OCI-LY7 (cell line): ENCODE data around the gene GSDME. TPM values are rescaled to one million over a fixed set of nuclear protein-coding genes. Genes with fewer than 3 reads are reported as not detected.

Experiments used
- Bru-seq: library from RNA; stranded (reverse); fragments of 400-500 nt; gene quantifications from one replicate; lab custom pipeline; 2021; lab: Mats Ljungman, UMichigan
- BruChase-seq, 2 experiments: library from RNA; stranded (reverse); fragments of 400-500 nt; gene quantifications; one replicate each; lab custom pipeline; 2021; lab: Mats Ljungman, UMichigan
- BruUV-seq: library from RNA; stranded (reverse); fragments of 400-500 nt; replicated peaks from 2 replicates; lab custom pipeline; 2021; lab: Mats Ljungman, UMichigan
- CTCF ChIA-PET: fragments of 300-600 bp; sonication (Branson Sonifier 250); formaldehyde crosslinking; loops from one replicate; lab custom pipeline; 2022; ENCODE audit warnings: antibody characterized with exemption; ENCODE audit not compliant: unreplicated experiment; lab: Charles Lee
- POLR2A ChIA-PET: fragments of 300-600 bp; sonication (Branson Sonifier 250); formaldehyde crosslinking; loops from one replicate; lab custom pipeline; 2022; ENCODE audit warnings: antibody characterized with exemption; lab: Charles Lee
- DNase-seq: peaks from one replicate; pipeline ENCODE4 v3.0.0-alpha.2; 2015; ENCODE audit warnings: low spot score
- H2AFZ ChIP-seq: fragments of 200-600 bp; sonication (generic), shearing (Covaris generic); 2 replicates; pipeline ENCODE4 v1.6.1; 2014; ENCODE audit warnings: mild to moderate bottlenecking, antibody characterized with exemption, low read length, moderate library complexity
- H3K27ac ChIP-seq: fragments of 200-600 bp; sonication (generic); 2 replicates; pipeline ENCODE4 v1.5.1; 2014; ENCODE audit warnings: mixed run types, low read depth, mild to moderate bottlenecking, moderate library complexity, low read length, inconsistent platforms; ENCODE audit not compliant: poor library complexity, severe bottlenecking
- H3K36me3 ChIP-seq: fragments of 200-600 bp; sonication (generic); 2 replicates; pipeline ENCODE4 v1.6.1; 2014; ENCODE audit warnings: mild to moderate bottlenecking, antibody characterized with exemption, low read length, moderate library complexity, mixed read lengths; ENCODE audit not compliant: insufficient read depth
- H3K4me1 ChIP-seq: fragments of 200-600 bp; sonication (generic); 2 replicates; pipeline ENCODE4 v1.5.1; 2014; ENCODE audit warnings: mild to moderate bottlenecking, low read length; ENCODE audit not compliant: insufficient read depth, poor library complexity, severe bottlenecking
- H3K4me2 ChIP-seq: fragments of 200-600 bp; sonication (generic); 2 replicates; pipeline ENCODE4 v1.6.1; 2014; ENCODE audit warnings: mild to moderate bottlenecking, low read length
- H3K4me3 ChIP-seq: fragments of 200-600 bp; sonication (generic); 2 replicates; pipeline ENCODE4 v1.5.1; 2014; ENCODE audit warnings: mild to moderate bottlenecking, low read depth, low read length; ENCODE audit not compliant: poor library complexity, severe bottlenecking
- H3K79me2 ChIP-seq: fragments of 200-600 bp; sonication (generic); 2 replicates; pipeline ENCODE4 v1.6.1; 2016; ENCODE audit warnings: low read depth, mild to moderate bottlenecking, low read length, moderate library complexity, mixed read lengths; ENCODE audit not compliant: insufficient read depth
- H3K9me2 ChIP-seq: fragments of 200-600 bp; sonication (generic); 2 replicates; pipeline ENCODE4 v1.6.1; 2016; ENCODE audit warnings: mild to moderate bottlenecking, low read length, mixed read lengths; ENCODE audit not compliant: insufficient read depth
- H3K9me3 ChIP-seq: fragments of 200-600 bp; sonication (generic); 2 replicates; pipeline ENCODE4 v1.6.1; 2014; ENCODE audit warnings: mild to moderate bottlenecking, mixed run types, low read length, mixed read lengths
- H4K20me1 ChIP-seq: fragments of 200-600 bp; sonication (generic); 2 replicates; pipeline ENCODE4 v1.6.1; 2014; ENCODE audit warnings: mild to moderate bottlenecking, antibody characterized with exemption, low read length, moderate library complexity, mixed read lengths; ENCODE audit not compliant: insufficient read depth
- EZH2phosphoT487 ChIP-seq: fragments of 200-600 bp; sonication (generic); IDR thresholded peaks from 2 replicates; pipeline ENCODE4 v1.6.1; 2018; ENCODE audit warnings: low read depth, borderline replicate concordance, mild to moderate bottlenecking, mixed run types, antibody characterized with exemption, low read length, moderate library complexity, mixed read lengths
- intact Hi-C: fragments of 100-400 bp; cut with micrococcal nuclease; formaldehyde crosslinking; loops from one replicate; pipeline ENCODE4 v1.10.0; 2022; ENCODE audit not compliant: unreplicated experiment
- long read RNA-seq: library from polyadenylated mRNA; stranded (forward); transcript quantifications from one replicate; pipeline ENCODE4 v2.0.0, GENCODE V29; 2022
- total RNA-seq, 2 experiments: library from RNA; depleted of rRNA in 1 of 2; stranded (reverse); fragments of >200 nt in 1 of 2; shearing (Covaris generic) in 1 of 2; gene quantifications; 2 replicates each; pipeline ENCODE4 v1.2.3, GENCODE V29; 2014 to 2022
- TF ChIP-seq, protein P1 (sequence below): fragments of 200-600 bp; sonication (generic); conservative IDR thresholded peaks from 2 replicates; pipeline ENCODE4 v1.5.1; 2014; ENCODE audit warnings: mild to moderate bottlenecking, antibody characterized with exemption, low read length, moderate library complexity, mixed read lengths

Gene GSDME
- 41.7 and 49.9 TPM in 2 replicates for total RNA-seq (2014; rRNA removed; shearing (Covaris generic))
- total RNA-seq (2022), result 33.0 and 47.0 TPM in 2 replicates
- percentile 47 among the genes with signal in this experiment for Bru-seq, nascent RNA
- BruChase-seq, experiment 1, labeled RNA remaining after a 6-hour chase, result percentile 47 among the genes with signal in this experiment
- BruChase-seq, experiment 2, labeled RNA remaining after a 2-hour chase, result percentile 49 among the genes with signal in this experiment
- long read RNA-seq, full-length matches to known transcripts, result 4 of 99 reads
- long read RNA-seq, partial matches to known transcripts, result 85 of 99 reads
- long read RNA-seq, other reads (novel, unspliced or antisense), result 10 of 99 reads

DNA sequence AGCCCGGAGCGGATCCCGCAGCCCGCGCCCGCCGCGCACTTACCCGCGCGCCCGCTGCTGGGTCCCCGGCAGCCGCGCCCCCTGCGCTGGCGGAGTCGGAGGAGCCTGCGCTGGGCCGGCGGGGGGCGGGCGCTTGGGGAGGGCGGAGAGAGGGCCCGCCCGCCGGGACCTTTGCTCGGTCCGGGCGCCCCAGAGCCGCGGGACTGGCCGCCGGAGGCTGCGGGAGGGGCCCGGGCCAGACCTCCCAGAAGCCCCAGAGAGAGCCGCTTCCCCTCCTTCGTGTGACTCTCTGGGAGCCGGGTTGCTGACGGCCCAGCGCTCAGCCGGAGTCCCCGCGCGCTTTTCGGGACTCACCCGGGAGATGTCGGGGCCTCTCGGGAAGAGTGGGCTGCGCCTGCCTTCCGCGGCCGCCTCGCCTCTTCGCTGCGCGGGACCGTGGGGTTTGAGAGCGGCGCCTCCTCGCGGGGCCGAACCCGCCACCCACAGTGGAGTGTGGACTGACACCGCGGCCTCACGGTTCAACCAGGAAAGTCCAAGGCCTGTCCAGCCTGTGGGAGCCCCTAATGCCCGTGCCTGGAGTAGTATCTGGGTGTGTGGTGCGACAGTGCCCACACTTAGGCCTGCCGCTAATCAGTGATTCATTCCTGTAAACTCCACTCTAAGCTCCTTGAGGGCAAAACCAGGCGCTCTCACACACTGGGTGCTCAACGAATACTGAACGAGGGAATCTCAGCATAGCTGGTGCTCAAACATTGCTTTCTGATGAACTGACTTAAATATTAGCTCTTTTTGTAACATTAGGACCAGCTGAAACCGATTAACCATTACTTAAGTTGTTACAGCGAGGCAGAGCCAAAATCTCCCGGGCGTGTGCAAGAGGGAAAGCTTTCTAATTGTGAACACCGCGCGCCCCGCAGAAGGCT is at the start of gene GSDME:
GSDME (minus strand) TSS at position 112 of the 923 bp plus-strand sequence. CDS start 7,690 bp downstream, outside the sequence.
- Histone ChIP-seq H4K20me1 (no peaks in the 10 kb centered on the region), H2AFZ (no peak within 1 kb of the TSS), H3K79me2 (no peaks in the 10 kb centered on the region), H3K4me1 (no peaks in the 10 kb centered on the region), H3K36me3 (no peaks in the 10 kb centered on the region), H3K27ac (no peak within 1 kb of the TSS), H3K9me3 (no peaks in the 10 kb centered on the region), H3K9me2 (no peaks in the 10 kb centered on the region), H3K4me2 (peak within 1 kb of the TSS; percentile 70), H3K4me3 (peak within 1 kb of the TSS; percentile 58)
- POLR2A ChIA-PET, result interaction anchor here (0.6 kb wide), 1 partner anchor 1606 kb away, joined by 3 read pairs; no protein-coding TSS in a partner anchor
- CTCF ChIA-PET, result no interaction called here
- peak; percentile 10 for DNase-seq
- intact Hi-C loops, result no loop called here
- no TSS peak for BruUV-seq
- TF ChIP-seq, protein P1, sequence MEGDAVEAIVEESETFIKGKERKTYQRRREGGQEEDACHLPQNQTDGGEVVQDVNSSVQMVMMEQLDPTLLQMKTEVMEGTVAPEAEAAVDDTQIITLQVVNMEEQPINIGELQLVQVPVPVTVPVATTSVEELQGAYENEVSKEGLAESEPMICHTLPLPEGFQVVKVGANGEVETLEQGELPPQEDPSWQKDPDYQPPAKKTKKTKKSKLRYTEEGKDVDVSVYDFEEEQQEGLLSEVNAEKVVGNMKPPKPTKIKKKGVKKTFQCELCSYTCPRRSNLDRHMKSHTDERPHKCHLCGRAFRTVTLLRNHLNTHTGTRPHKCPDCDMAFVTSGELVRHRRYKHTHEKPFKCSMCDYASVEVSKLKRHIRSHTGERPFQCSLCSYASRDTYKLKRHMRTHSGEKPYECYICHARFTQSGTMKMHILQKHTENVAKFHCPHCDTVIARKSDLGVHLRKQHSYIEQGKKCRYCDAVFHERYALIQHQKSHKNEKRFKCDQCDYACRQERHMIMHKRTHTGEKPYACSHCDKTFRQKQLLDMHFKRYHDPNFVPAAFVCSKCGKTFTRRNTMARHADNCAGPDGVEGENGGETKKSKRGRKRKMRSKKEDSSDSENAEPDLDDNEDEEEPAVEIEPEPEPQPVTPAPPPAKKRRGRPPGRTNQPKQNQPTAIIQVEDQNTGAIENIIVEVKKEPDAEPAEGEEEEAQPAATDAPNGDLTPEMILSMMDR, result no peak
- no peak for TF ChIP-seq EZH2phosphoT487

DNA sequence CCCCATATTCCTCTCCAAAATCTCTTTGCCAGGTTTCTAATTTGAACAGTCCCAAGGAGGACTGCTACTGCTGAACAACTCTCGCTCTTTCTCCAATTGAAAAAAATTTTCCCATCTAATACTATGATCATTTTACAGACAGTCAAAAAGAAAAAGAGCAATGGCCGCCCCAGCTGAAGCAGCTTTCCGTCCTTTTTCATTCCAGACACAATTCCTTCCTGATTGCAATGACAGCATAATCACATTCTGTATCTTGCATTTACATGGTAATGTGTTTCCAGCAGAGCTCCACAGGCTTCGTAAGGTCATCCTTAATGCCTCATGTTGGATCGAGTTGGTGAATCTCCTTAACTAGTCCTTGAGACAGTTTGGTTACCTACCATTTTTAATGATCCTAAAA is 45.0 kb upstream of the GSDME start:
- Histone ChIP-seq H3K4me2 (no peak overlapping the region), H3K79me2 (no peaks in the 10 kb centered on the region), H3K9me3 (no peaks in the 10 kb centered on the region), H3K9me2 (no peaks in the 10 kb centered on the region), H3K36me3 (peaks cover 96% of the 10 kb centered on the region), H2AFZ (no peak overlapping the region), H3K4me1 (no peaks in the 10 kb centered on the region), H4K20me1 (no peaks in the 10 kb centered on the region), H3K4me3 (no peak overlapping the region), H3K27ac (no peak overlapping the region)
- intact Hi-C loops, result no loop called here
- ChIA-PET POLR2A (no interaction called here), CTCF (no interaction called here)
- no TSS peak for BruUV-seq
- DNase-seq, result no peak
- TF ChIP-seq, protein P1, result no peak
- TF ChIP-seq EZH2phosphoT487, result no peak
